Body of pancreas (tissue), 4 donors: ENCODE results near the gene CCDC107. TPM values are rescaled to one million over a fixed set of nuclear protein-coding genes. Genes with fewer than 3 reads are reported as not detected.

Source experiments
- ATAC-seq: fragments of 150-250 bp; one replicate; pipeline ENCODE4 v1.9.1; 2016
- DNase-seq, 4 donors: peaks; one replicate each; pipeline ENCODE4 v3.0.0-alpha.2; 2019
- H3K27ac ChIP-seq, 4 donors: fragments of 200-600 bp; sonication (generic); 1 replicate in 3 of 4; 2 replicates in 1 of 4; pipeline versions ENCODE4 v1.5.1 to v1.6.1; 2016 to 2019; ENCODE audit warnings: mild to moderate bottlenecking in 1 of 4, mixed read lengths in 1 of 4, moderate library complexity in 1 of 4
- H3K27me3 ChIP-seq, 2 donors: fragments of 200-600 bp; sonication (generic); one replicate each; pipeline ENCODE4 v1.6.0; 2016; ENCODE audit warnings: mild to moderate bottlenecking in 1 of 2
- H3K36me3 ChIP-seq, 2 donors: fragments of 200-600 bp; sonication (generic); replicated peaks in 1 of 2; 2 replicates each; pipeline ENCODE4 v1.5.1; 2016; ENCODE audit warnings: low read depth in 2 of 2; ENCODE audit not compliant: insufficient read depth in 1 of 2
- H3K4me1 ChIP-seq: fragments of 200-600 bp; sonication (generic); one replicate; pipeline ENCODE4 v1.6.0; 2016
- H3K4me3 ChIP-seq, 2 donors: fragments of 200-600 bp; sonication (generic); 1 replicate in 1 of 2; 2 replicates in 1 of 2; pipeline ENCODE4 v1.5.1; 2016 to 2019
- H3K9me3 ChIP-seq, 3 donors: fragments of 200-600 bp; sonication (generic); 1 replicate in 2 of 3; 2 replicates in 1 of 3; pipeline ENCODE4 v1.5.1; 2016
- CTCF ChIP-seq, 7 experiments: fragments of 450-650 bp in 4 of 7; fragments of 200-600 bp in 3 of 7; sonication (generic) in 3 of 7; IDR thresholded peaks; one replicate each; pipeline ENCODE4 v1.5.1; 2016 to 2019; ENCODE audit warnings: antibody characterized with exemption in 7 of 7
- POLR2A ChIP-seq, 3 donors: fragments of 450-650 bp; IDR thresholded peaks; one replicate each; pipeline ENCODE4 v1.6.1; 2016; ENCODE audit warnings: antibody characterized with exemption in 3 of 3, mild to moderate bottlenecking in 2 of 3
- WGBS, 2 donors: methylation state at CpG; one replicate each; pipeline ENCODE4 v1.1.5; 2017; 5-methylcytosine and 5-hydroxymethylcytosine counted together
- intact Hi-C: fragments of 100-400 bp; cut with DNase I; formaldehyde crosslinking; loops from one replicate; pipeline ENCODE4 v1.15.1; 2023
- total RNA-seq, 2 donors: library from RNA; depleted of rRNA; stranded (reverse); fragments of >200 nt; gene quantifications; one replicate each; pipeline ENCODE4 v1.1.0, GENCODE V29; 2016

CCDC107 gene
- total RNA-seq, 2 donors from 2014 or later: 15.8 to 42.2 TPM

GRCh38 chr9:35660966-35661415 lies 2.9 kb downstream of the CCDC107 start:
- TF ChIP-seq POLR2A (IDR thresholded peaks at IDR 0.05) (peak in 1 of 3 donors; percentile 43), CTCF (IDR thresholded peaks at IDR 0.05) (peak in 6 of 7 experiments; percentile 22 to 69 (median 52))
- no peak overlapping the region for H3K4me3 ChIP-seq
- no peaks in the 10 kb centered on the region for H3K36me3 ChIP-seq
- ATAC-seq (no peak), DNase-seq (peak; percentile 43 to 79 (median 70))
- no peaks in the 10 kb centered on the region for H3K9me3 ChIP-seq
- H3K4me1 ChIP-seq: peaks cover 49% of the 10 kb centered on the region
- H3K27me3 ChIP-seq: no peaks in the 10 kb centered on the region
- H3K27ac ChIP-seq: peak overlapping the region; percentile 48 to 90 (median 58)
- WGBS, 2 donors: 19 to 47% methylated on average over 9 of the region's 9 CpGs
- intact Hi-C loops: loop anchor here (5.0 kb wide), 1 partner anchor 36 kb away; no protein-coding TSS in a partner anchor

- intact Hi-C loops: loop anchor here (5.0 kb wide), 1 partner anchor 35 kb away; no protein-coding TSS in a partner anchor
- no peak for ATAC-seq
- Histone ChIP-seq H3K27me3 (no peaks in the 10 kb centered on the region), H3K4me1 (peaks cover 46% of the 10 kb centered on the region), H3K4me3 (no peak overlapping the region), H3K9me3 (no peaks in the 10 kb centered on the region), H3K36me3 (no peaks in the 10 kb centered on the region), H3K27ac (peak overlapping the region; percentile 19 to 90 (median 52))
- no peak for TF ChIP-seq POLR2A (IDR thresholded peaks at IDR 0.05)
- no peak for TF ChIP-seq CTCF (IDR thresholded peaks at IDR 0.05)
- no peak for DNase-seq
- 19 to 58% methylated on average over 1 to 3 of the region's 3 CpGs for WGBS, 2 donors
These were observed 3.8 kb downstream of the CCDC107 start for GRCh38 chr9:35661756-35662350.

- WGBS, 2 donors: 85 to 94% methylated on average over 7 of the region's 7 CpGs
- no peaks in the 10 kb centered on the region for H3K27me3 ChIP-seq
- TF ChIP-seq POLR2A (IDR thresholded peaks at IDR 0.05) (no peak), CTCF (IDR thresholded peaks at IDR 0.05) (no peak)
- no peak overlapping the region for H3K4me3 ChIP-seq
- H3K27ac ChIP-seq: peak overlapping the region in 1 of 4 donors; percentile 90
- peaks cover 40% of the 10 kb centered on the region for H3K4me1 ChIP-seq
- no peaks in the 10 kb centered on the region for H3K36me3 ChIP-seq
- ATAC-seq (no peak), DNase-seq (no peak)
- H3K9me3 ChIP-seq: no peaks in the 10 kb centered on the region
- intact Hi-C loops: loop anchor here (5.0 kb wide), 1 partner anchor 35 kb away; no protein-coding TSS in a partner anchor
These were observed 4.3 kb downstream of the CCDC107 start for GRCh38 chr9:35662437-35662836.

- TF ChIP-seq POLR2A (IDR thresholded peaks at IDR 0.05) (peak; percentile 13 to 66 (median 47)), CTCF (IDR thresholded peaks at IDR 0.05) (peak in 5 of 7 experiments; percentile 14 to 41 (median 33))
- Histone ChIP-seq H3K4me1 (peaks cover 49% of the 10 kb centered on the region), H3K27ac (peak within 1 kb of the TSS; percentile 3 to 72 (median 37)), H3K4me3 (peak within 1 kb of the TSS in 1 of 2 donors; percentile 12), H3K36me3 (no peaks in the 10 kb centered on the region), H3K9me3 (no peaks in the 10 kb centered on the region), H3K27me3 (no peaks in the 10 kb centered on the region)
- peak; percentile 85 to 88 (median 86) for DNase-seq
- WGBS, 2 donors: 5 to 22% methylated on average over 11 to 58 of the region's 58 CpGs
- peak; percentile 87 for ATAC-seq
- intact Hi-C loops: loop anchor here (5.0 kb wide), 1 partner anchor 32 kb away; no protein-coding TSS in a partner anchor
These were observed 6.7 kb downstream of the CCDC107 start, which contains the start of gene ARHGEF39 for GRCh38 chr9:35664531-35665470. Gene ARHGEF39 (minus strand): TSS chr9:35665195. CDS start chr9:35665169, 26 bp downstream.
